VCaP (cell line): Measurements from ENCODE around the gene SCML2.
"Not testable (repeated sequence)": the region's sequence is repeated elsewhere in the genome, so short reads cannot be mapped to it uniquely, and the experiment has no call there.

Experiments used
- H3K27ac ChIP-seq: fragments of 450-650 bp; 2 replicates; pipeline ENCODE4 v1.5.1; 2017
- CTCF ChIP-seq: fragments of 450-650 bp; conservative IDR thresholded peaks from 2 replicates; pipeline ENCODE4 v1.5.1; 2017; ENCODE audit warnings: mild to moderate bottlenecking, moderate library complexity

SCML2 gene

GRCh38 chrX:18271309-18271708 is 83.2 kb downstream of the SCML2 start:
- H3K27ac ChIP-seq, result no peak overlapping the region
- no peak for TF ChIP-seq CTCF

- no peak overlapping the region for H3K27ac ChIP-seq
- TF ChIP-seq CTCF, result no peak
Observed at GRCh38 chrX:18255059-18255458, 99.4 kb downstream of the SCML2 start.

- H3K27ac ChIP-seq, result no peak overlapping the region
Observed at GRCh38 chrX:18252644-18253359, 101.7 kb downstream of the SCML2 start.

GRCh38 chrX:18229646-18230045 is 124.8 kb downstream of the SCML2 start:
- H3K27ac ChIP-seq, result not testable (repeated sequence)

More at GRCh38 chrX:18252644-18253359, 101.7 kb downstream of the SCML2 start:
- TF ChIP-seq CTCF, result no peak

- no peak overlapping the region for H3K27ac ChIP-seq
- TF ChIP-seq CTCF, result no peak
Observed at GRCh38 chrX:18228069-18228468, 126.4 kb downstream of the SCML2 start.

- H3K27ac ChIP-seq, result no peak overlapping the region
- no peak for TF ChIP-seq CTCF
Observed at GRCh38 chrX:18227458-18227857, 127.0 kb downstream of the SCML2 start.

- no peak for TF ChIP-seq CTCF
- no peak within 1 kb of the TSS for H3K27ac ChIP-seq
Observed at GRCh38 chrX:18220786-18221185, 133.7 kb downstream of the SCML2 start, which contains the start of gene BEND2. Gene BEND2, minus strand, starts transcription at chrX:18220886. Its CDS starts 136 bp downstream, at chrX:18220750.

- peak; percentile 72 for TF ChIP-seq CTCF
- peak overlapping the region; percentile 34; the same call in 1 of the 2 replicates for H3K27ac ChIP-seq
Observed at GRCh38 chrX:18210470-18210869, 144.0 kb downstream of the SCML2 start.
